Aorta (tissue), 5 donors: ENCODE data around the gene TMEM47. TPM values are rescaled to one million over a fixed set of nuclear protein-coding genes. Genes with fewer than 3 reads are reported as not detected.
A peak's percentile ranks its signal among the peaks of the same experiment; 100 is the strongest.

ENCODE experiments used
- ATAC-seq: fragments of 200-7000 bp; cut with Tn5 transposase; one replicate; pipeline ENCODE4 v1.9.1; 2022; ENCODE audit warnings: moderate library complexity; ENCODE audit not compliant: low FRiP score
- DNase-seq, 2 donors: peaks; one replicate each; pipeline ENCODE4 v3.0.0-alpha.2; 2020
- H3K27ac ChIP-seq, 2 donors: one replicate each; pipeline ENCODE4 v1.5.1; 2013; ENCODE audit warnings: low read length in 2 of 2, mild to moderate bottlenecking in 2 of 2, moderate library complexity in 2 of 2, control low read depth in 1 of 2, inconsistent platforms in 1 of 2, low read depth in 1 of 2
- H3K27me3 ChIP-seq, 2 donors: one replicate each; pipeline ENCODE4 v1.6.1; 2013; ENCODE audit warnings: control low read depth in 1 of 2, low read length in 1 of 2, mild to moderate bottlenecking in 1 of 2, moderate library complexity in 1 of 2; ENCODE audit not compliant: insufficient read depth in 2 of 2, control insufficient read depth in 1 of 2
- H3K36me3 ChIP-seq, 2 donors: one replicate each; pipeline ENCODE4 v1.6.1; 2013; ENCODE audit warnings: control low read depth in 1 of 2, low read length in 1 of 2, mild to moderate bottlenecking in 1 of 2; ENCODE audit not compliant: insufficient read depth in 2 of 2, control insufficient read depth in 1 of 2
- H3K4me1 ChIP-seq, 2 donors: one replicate each; pipeline ENCODE4 v1.6.1; 2013; ENCODE audit warnings: low read length in 2 of 2, control low read depth in 1 of 2, mild to moderate bottlenecking in 1 of 2, moderate library complexity in 1 of 2; ENCODE audit not compliant: insufficient read depth in 2 of 2, control insufficient read depth in 1 of 2
- H3K4me3 ChIP-seq, 2 donors: one replicate each; pipeline ENCODE4 v1.5.1; 2013; ENCODE audit warnings: low read length in 2 of 2, control low read depth in 1 of 2, mild to moderate bottlenecking in 1 of 2
- H3K9me3 ChIP-seq: one replicate; pipeline ENCODE4 v1.6.1; 2013; ENCODE audit warnings: mild to moderate bottlenecking, low read length; ENCODE audit not compliant: control insufficient read depth
- WGBS, 2 donors: extraction: QIAGEN DNeasy Blood & Tissue Kit; methylation state at CpG; one replicate each; pipeline ENCODE4 v1.1.7; 2013; 5-methylcytosine and 5-hydroxymethylcytosine counted together
- intact Hi-C, 2 donors: fragments of 100-400 bp; cut with DNase I; formaldehyde crosslinking; loops; one replicate each; pipeline versions ENCODE4 v1.14.2 to v1.15.0; 2022
- long read RNA-seq, 2 donors: library from polyadenylated mRNA; unstranded; transcript quantifications; one replicate each; pipeline ENCODE4 v2.0.0, GENCODE V29; 2020 to 2021
- polyA plus RNA-seq, 2 donors: library from polyadenylated mRNA; stranded (reverse); fragments of 200-250 nt; gene quantifications; one replicate each; pipeline ENCODE4 v1.2.3, GENCODE V29; 2013
- total RNA-seq, 2 donors: library from RNA; stranded (reverse); fragmentation: NEBNext Ultra II Directional; extraction: Animal tissue kit (Norgen Biotek cat#: 25700); gene quantifications; one replicate each; pipeline ENCODE4 v1.2.1, GENCODE V29; 2021
- donor health status: healthy with polysubstance abuse.
- donor health status: Bipolar disorder and iron deficiency.
- donor health status: DM: no; HTN: no; CAD: no.
- donor health status: DM: no; HTN: no; CAD: no.
- donor health status: DM: yes; HTN: yes; CAD: no.

The TMEM47 gene
- total RNA-seq (100 to 1,000 TPM; 123 to 287 TPM), polyA plus RNA-seq (100 to 1,000 TPM; 109 to 118 TPM)
- long read RNA-seq, donor 1, full-length matches to known transcripts = 144 of 172 reads
- long read RNA-seq, donor 1, partial matches to known transcripts = 4 of 172 reads
- long read RNA-seq, donor 1, other reads (novel, unspliced or antisense) = 24 of 172 reads
- long read RNA-seq, donor 2, full-length matches to known transcripts = 107 of 131 reads
- long read RNA-seq, donor 2, partial matches to known transcripts = 4 of 131 reads
- long read RNA-seq, donor 2, other reads (novel, unspliced or antisense) = 20 of 131 reads

GRCh38 chrX:34656842-34657725 lies at the start of gene TMEM47:
Gene TMEM47 (minus strand): TSS chrX:34657285. CDS start chrX:34657029, 256 bp downstream.
- H3K9me3 ChIP-seq = no peaks in the 10 kb centered on the region
- intact Hi-C loops = loop anchor here (5.0 to 10.0 kb wide), 3 partner anchors 120 to 228 kb away; no protein-coding TSS in a partner anchor
- H3K36me3 ChIP-seq = no peaks in the 10 kb centered on the region
- peak within 1 kb of the TSS in 1 of 2 donors; percentile 86 for H3K27ac ChIP-seq
- peak within 1 kb of the TSS; percentile 89 to 92 for H3K4me3 ChIP-seq
- H3K27me3 ChIP-seq = no peaks in the 10 kb centered on the region
- H3K4me1 ChIP-seq = no peaks in the 10 kb centered on the region
- DNase-seq (peak; percentile 80 to 90), ATAC-seq (peak; percentile 93)
- WGBS, 2 donors = 0 to 24% methylated on average over 88 to 100 of the region's 100 CpGs

GRCh38 chrX:34687095-34687494 lies 30.0 kb upstream of the TMEM47 start:
- Histone ChIP-seq H3K4me1 (no peaks in the 10 kb centered on the region), H3K36me3 (no peaks in the 10 kb centered on the region), H3K9me3 (no peaks in the 10 kb centered on the region), H3K27me3 (no peaks in the 10 kb centered on the region), H3K27ac (no peak overlapping the region), H3K4me3 (no peak overlapping the region)
- WGBS, 2 donors = 58 to 75% methylated on average over 2 of the region's 2 CpGs
- ATAC-seq (no peak), DNase-seq (no peak)
- intact Hi-C loops = no loop called here

GRCh38 chrX:34659575-34659974 lies 2.5 kb upstream of the TMEM47 start:
- no peak for ATAC-seq
- intact Hi-C loops = loop anchor here (5.0 to 10.0 kb wide), 3 partner anchors 118 to 225 kb away; no protein-coding TSS in a partner anchor
- DNase-seq = no peak
- Histone ChIP-seq H3K4me1 (no peaks in the 10 kb centered on the region), H3K4me3 (no peak overlapping the region), H3K27me3 (no peaks in the 10 kb centered on the region), H3K36me3 (no peaks in the 10 kb centered on the region), H3K9me3 (no peaks in the 10 kb centered on the region), H3K27ac (no peak overlapping the region)
- 65 to 98% methylated on average over 1 of the region's 1 CpG for WGBS, 2 donors

- no peak overlapping the region for H3K27ac ChIP-seq
- intact Hi-C loops = loop anchor here (5.0 to 10.0 kb wide), 3 partner anchors 119 to 226 kb away; no protein-coding TSS in a partner anchor
- no peak overlapping the region for H3K4me3 ChIP-seq
- no peaks in the 10 kb centered on the region for H3K36me3 ChIP-seq
- no peaks in the 10 kb centered on the region for H3K27me3 ChIP-seq
- ATAC-seq = no peak
- WGBS, 2 donors = 76 to 89% methylated on average over 4 of the region's 4 CpGs
- DNase-seq = no peak
- no peaks in the 10 kb centered on the region for H3K4me1 ChIP-seq
- no peaks in the 10 kb centered on the region for H3K9me3 ChIP-seq
Observed at GRCh38 chrX:34658326-34658725, 1.2 kb upstream of the TMEM47 start.

- intact Hi-C loops = loop anchor here (5.0 to 10.0 kb wide), 3 partner anchors 120 to 227 kb away; no protein-coding TSS in a partner anchor
- no peaks in the 10 kb centered on the region for H3K9me3 ChIP-seq
- no peaks in the 10 kb centered on the region for H3K27me3 ChIP-seq
- no peak for ATAC-seq
- DNase-seq = no peak
- H3K4me3 ChIP-seq = peak overlapping the region; percentile 43 to 89
- H3K4me1 ChIP-seq = no peaks in the 10 kb centered on the region
- peak overlapping the region in 1 of 2 donors; percentile 44 for H3K27ac ChIP-seq
- no peaks in the 10 kb centered on the region for H3K36me3 ChIP-seq
- WGBS, 2 donors = 6 to 27% methylated on average over 13 of the region's 13 CpGs
Observed at GRCh38 chrX:34657726-34658070, 613 bp upstream of the TMEM47 start.

- H3K36me3 ChIP-seq = no peaks in the 10 kb centered on the region
- no peaks in the 10 kb centered on the region for H3K4me1 ChIP-seq
- ATAC-seq (peak; percentile 31), DNase-seq (peak; percentile 51 to 75)
- 1 to 28% methylated on average over 19 to 27 of the region's 27 CpGs for WGBS, 2 donors
- H3K9me3 ChIP-seq = no peaks in the 10 kb centered on the region
- H3K4me3 ChIP-seq = peak overlapping the region; percentile 89 to 92
- intact Hi-C loops = loop anchor here (5.0 to 10.0 kb wide), 3 partner anchors 121 to 228 kb away; no protein-coding TSS in a partner anchor
- no peaks in the 10 kb centered on the region for H3K27me3 ChIP-seq
- H3K27ac ChIP-seq = peak overlapping the region in 1 of 2 donors; percentile 86
Observed at GRCh38 chrX:34656467-34656841, 631 bp downstream of the TMEM47 start.

GRCh38 chrX:34655501-34656455 lies 1.3 kb downstream of the TMEM47 start:
- Histone ChIP-seq H3K27ac (peak overlapping the region; percentile 65 to 75), H3K9me3 (no peaks in the 10 kb centered on the region), H3K36me3 (no peaks in the 10 kb centered on the region), H3K4me1 (peaks cover 0 to 2% of the 10 kb centered on the region in 2 donors), H3K4me3 (peak overlapping the region; percentile 89 to 92), H3K27me3 (no peaks in the 10 kb centered on the region)
- intact Hi-C loops = loop anchor here (5.0 to 10.0 kb wide), 3 partner anchors 122 to 229 kb away; no protein-coding TSS in a partner anchor
- ATAC-seq (no peak), DNase-seq (no peak)
- WGBS, 2 donors = 0 to 23% methylated on average over 25 of the region's 25 CpGs
